GM12878 (cell line): ENCODE results near the gene SV2B. TPM values are rescaled to one million over a fixed set of nuclear protein-coding genes. Genes with fewer than 3 reads are reported as not detected.

ENCODE experiments used
- ATAC-seq: fragments of 200-7000 bp; cut with Tn5 transposase; 3 replicates; pipeline ENCODE4 v1.9.1; 2020; ENCODE audit warnings: mild to moderate bottlenecking, moderate library complexity
- BruUV-seq: library from RNA; stranded (reverse); fragments of 400-500 nt; replicated peaks from 2 replicates; lab custom pipeline; 2021; lab: Mats Ljungman, UMichigan
- CTCF ChIA-PET: fragments of 300-600 bp; sonication (Branson Sonifier 250); formaldehyde crosslinking; extraction: SDS; loops from one replicate; lab custom pipeline; 2021; ENCODE audit warnings: inconsistent platforms; lab: Yijun Ruan, JAX
- POLR2A ChIA-PET: fragments of 350-600 bp; formaldehyde crosslinking; extraction: SDS; loops from one replicate; lab custom pipeline; 2021; ENCODE audit warnings: inconsistent platforms; lab: Charles Lee
- RAD21 ChIA-PET: fragments of 300-600 bp; sonication (Branson Sonifier 250); formaldehyde crosslinking; loops from one replicate; lab custom pipeline; 2023; ENCODE audit warnings: antibody characterized with exemption; ENCODE audit not compliant: unreplicated experiment; lab: Charles Lee
- SMC1A ChIA-PET: fragments of 300-600 bp; sonication (Branson Sonifier 250); formaldehyde crosslinking; loops from one replicate; lab custom pipeline; 2023; ENCODE audit not compliant: unreplicated experiment, uncharacterized antibody; lab: Charles Lee
- DNase-seq: peaks from one replicate; pipeline ENCODE4 v3.0.0-alpha.2; 2011; ENCODE audit warnings: low read depth, low spot score
- FAIRE-seq: peaks from 3 replicates; lab custom pipeline; 2011; peaks lifted over from hg19 to GRCh38; lab: Jason Lieb, UNC
- H2AFZ ChIP-seq: 2 replicates; pipeline ENCODE4 v1.6.0; 2011; ENCODE audit warnings: low read depth, low read length, control low read depth; ENCODE audit not compliant: control insufficient read depth
- H3K27ac ChIP-seq: 2 replicates; pipeline ENCODE4 v1.5.1; 2011; ENCODE audit warnings: control low read depth; ENCODE audit not compliant: control insufficient read depth, insufficient read depth
- H3K27me3 ChIP-seq, 2 experiments: replicated peaks in 1 of 2; 2 replicates each; pipeline versions ENCODE4 v1.6.0 to v1.6.1; 2011; ENCODE audit warnings: low read length in 1 of 2; ENCODE audit not compliant: control insufficient read depth in 2 of 2, insufficient read depth in 2 of 2
- H3K36me3 ChIP-seq, 2 experiments: 2 replicates each; pipeline ENCODE4 v1.5.1; 2011; ENCODE audit warnings: low read length in 1 of 2; ENCODE audit not compliant: control insufficient read depth in 2 of 2, insufficient read depth in 2 of 2
- H3K4me1 ChIP-seq: 2 replicates; pipeline ENCODE4 v1.6.1; 2011; ENCODE audit warnings: mild to moderate bottlenecking, low read length, moderate library complexity, mixed read lengths; ENCODE audit not compliant: control insufficient read depth, insufficient read depth
- H3K4me2 ChIP-seq: 2 replicates; pipeline ENCODE4 v1.6.0; 2011; ENCODE audit warnings: control low read depth; ENCODE audit not compliant: control insufficient read depth, insufficient read depth
- H3K4me3 ChIP-seq: fragments of 200-600 bp; sonication (generic); 2 replicates; pipeline ENCODE4 v1.5.1; 2016
- H3K79me2 ChIP-seq: 2 replicates; pipeline ENCODE4 v1.6.0; 2011; ENCODE audit warnings: low read length; ENCODE audit not compliant: control insufficient read depth, insufficient read depth
- H3K9ac ChIP-seq: 2 replicates; pipeline ENCODE4 v1.8.0; 2011; ENCODE audit warnings: low read length, control low read depth, mixed read lengths; ENCODE audit not compliant: control insufficient read depth, insufficient read depth
- H3K9me3 ChIP-seq: replicated peaks from 3 replicates; pipeline ENCODE4 v1.5.1; 2011; ENCODE audit warnings: mild to moderate bottlenecking, low read length; ENCODE audit not compliant: control insufficient read depth, insufficient read depth
- H4K20me1 ChIP-seq: 2 replicates; pipeline ENCODE4 v1.6.0; 2011; ENCODE audit not compliant: control insufficient read depth, insufficient read depth
- ATF2 ChIP-seq: IDR thresholded peaks from 2 replicates; pipeline ENCODE4 v1.6.1; 2012; ENCODE audit warnings: low read length, inconsistent platforms
- BACH1 ChIP-seq: fragments of 450-650 bp; IDR thresholded peaks from 2 replicates; pipeline ENCODE4 v1.6.1; 2017; ENCODE audit warnings: mild to moderate bottlenecking, borderline replicate concordance
- IRF3 ChIP-seq: fragments of 450-650 bp; IDR thresholded peaks from 2 replicates; pipeline ENCODE4 v1.6.1; 2014; ENCODE audit warnings: mild to moderate bottlenecking
- NBN ChIP-seq: fragments of 450-650 bp; IDR thresholded peaks from 2 replicates; pipeline ENCODE4 v1.6.1; 2016
- NFYA ChIP-seq: IDR thresholded peaks from 2 replicates; pipeline ENCODE4 v1.6.1; 2011; ENCODE audit warnings: low read depth, mild to moderate bottlenecking, low read length, improper control_type of control experiment, borderline replicate concordance
- NRF1 ChIP-seq: conservative IDR thresholded peaks from 2 replicates; pipeline ENCODE4 v1.6.1; 2011; ENCODE audit warnings: mild to moderate bottlenecking, low read depth, low read length, improper control_type of control experiment
- RFX5 ChIP-seq: IDR thresholded peaks from 2 replicates; pipeline ENCODE4 v1.6.1; 2011; ENCODE audit warnings: low read depth, low read length, improper control_type of control experiment
- SIX5 ChIP-seq: IDR thresholded peaks from 2 replicates; pipeline ENCODE4 v1.6.1; 2011; ENCODE audit warnings: mild to moderate bottlenecking, low read depth, low read length, moderate library complexity; ENCODE audit not compliant: severe bottlenecking
- SMAD1 ChIP-seq: fragments of 450-650 bp; IDR thresholded peaks from 2 replicates; pipeline ENCODE4 v1.6.1; 2018; ENCODE audit warnings: mild to moderate bottlenecking, low read depth; ENCODE audit not compliant: partially characterized antibody
- SMC3 ChIP-seq: IDR thresholded peaks from 2 replicates; pipeline ENCODE4 v1.6.1; 2011; ENCODE audit warnings: low read length, improper control_type of control experiment, borderline replicate concordance
- SREBF1 ChIP-seq: IDR thresholded peaks from 2 replicates; pipeline ENCODE4 v1.6.1; 2012; ENCODE audit warnings: mild to moderate bottlenecking, low read length
- STAT1 ChIP-seq: fragments of 450-650 bp; conservative IDR thresholded peaks from 2 replicates; pipeline ENCODE4 v1.6.1; 2014; ENCODE audit warnings: antibody characterized with exemption, mild to moderate bottlenecking
- TCF3 ChIP-seq: IDR thresholded peaks from 2 replicates; pipeline ENCODE4 v1.6.1; 2012; ENCODE audit warnings: low read depth, mild to moderate bottlenecking, low read length, borderline replicate concordance; ENCODE audit not compliant: insufficient read depth
- WGBS: methylation state at CpG from one replicate; pipeline ENCODE4 v1.1.6; 2016; ENCODE audit warnings: low lambda C conversion rate; ENCODE audit not compliant: insufficient replicate concordance, insufficient coverage; ENCODE audit errors: missing lambda C conversion rate; 5-methylcytosine and 5-hydroxymethylcytosine counted together
- in situ Hi-C: fragments of 300-500 bp; cut with MboI; formaldehyde crosslinking; loops from 9 replicates; pipeline ENCODE4 v1.14.3; 2018; ENCODE audit warnings: mixed read lengths
- intact Hi-C: fragments of 100-400 bp; cut with micrococcal nuclease; formaldehyde crosslinking; loops from one replicate; pipeline ENCODE4 v1.14.2; 2022; ENCODE audit not compliant: unreplicated experiment
- polyA plus RNA-seq, 11 experiments: library from polyadenylated mRNA; depleted of rRNA in 4 of 11; unstranded in 6 of 11; stranded (reverse) in 5 of 11; fragments of >200 nt; fragmentation: Nextera tagmentation in 4 of 11; fragmentation: Illumina TruSeq in 1 of 11; extraction: Ambion mirVana in 4 of 11; extraction: Trizol in 1 of 11; gene quantifications; 1 replicate in 1 of 11; 2 replicates in 10 of 11; pipeline versions ENCODE4 v1.2.1 to v1.2.3, GENCODE V29; 2011 to 2016; ENCODE audit warnings: inconsistent platforms in 2 of 11, missing spikeins in 2 of 11, low read depth in 1 of 11
- total RNA-seq, 4 experiments: library from RNA; depleted of rRNA in 3 of 4; stranded (reverse); fragments of >200 nt in 3 of 4; fragmentation: Illumina TruSeq in 1 of 4; extraction: Trizol in 1 of 4; gene quantifications; 2 replicates each; pipeline versions ENCODE4 v1.2.1 to v1.2.3, GENCODE V29; 2013 to 2021
- TF ChIP-seq, protein P1 (sequence below): fragments of 450-650 bp; IDR thresholded peaks from 2 replicates; pipeline ENCODE4 v1.6.1; 2017; ENCODE audit warnings: mild to moderate bottlenecking, moderate library complexity

The SV2B gene
- total and polyA plus RNA-seq, 10 of the 15 experiments (the other 5 are each of a cell fraction or from before 2014, with no cell fraction given): 0.03 to 1.7 (median 1.3) TPM

DNA sequence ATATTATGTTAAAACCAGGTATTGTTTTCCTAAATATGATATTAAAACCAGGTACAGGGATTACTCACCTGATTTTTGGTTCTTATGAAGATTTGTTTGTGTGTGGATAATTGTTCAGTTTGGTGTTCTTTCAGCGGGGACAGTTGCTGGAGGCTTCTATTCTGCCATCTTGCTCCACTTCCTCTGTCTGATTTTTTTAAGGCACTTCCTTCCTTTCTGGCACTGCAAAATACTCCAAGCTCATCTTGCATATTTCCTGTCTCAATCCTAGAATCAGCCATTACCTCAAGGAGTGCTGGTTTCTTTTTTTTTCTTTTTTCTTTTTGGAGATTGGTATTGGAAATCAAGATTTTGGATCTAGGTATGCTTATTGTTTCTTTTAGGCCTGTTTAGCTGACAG, 229.9 kb downstream of the SV2B start:
- Histone ChIP-seq H3K4me2 (no peak overlapping the region), H3K9me3 (no peaks in the 10 kb centered on the region), H3K9ac (no peak overlapping the region), H4K20me1 (no peaks in the 10 kb centered on the region), H3K27me3 (no peaks in the 10 kb centered on the region), H3K36me3 (no peaks in the 10 kb centered on the region), H3K4me3 (no peak overlapping the region), H3K79me2 (no peaks in the 10 kb centered on the region), H3K4me1 (no peaks in the 10 kb centered on the region), H2AFZ (no peak overlapping the region), H3K27ac (no peak overlapping the region)
- intact Hi-C loops (no loop called here), in situ Hi-C loops (no loop called here)
- 7% methylated on average over 1 of the region's 1 CpG for WGBS
- FAIRE-seq (no peak), ATAC-seq (no peak), DNase-seq (no peak)
- ChIA-PET CTCF (no interaction called here), SMC1A (interaction anchor here (0.9 kb wide), 1 partner anchor 12 kb away, joined by 3 read pairs; no protein-coding TSS in a partner anchor), RAD21 (no interaction called here), POLR2A (no interaction called here)
- no TSS peak for BruUV-seq
- no peak for TF ChIP-seq NFYA
- TF ChIP-seq SIX5: no peak
- TF ChIP-seq SMAD1: no peak
- TF ChIP-seq BACH1: no peak
- no peak for TF ChIP-seq ATF2
- TF ChIP-seq TCF3: no peak
- TF ChIP-seq SREBF1: no peak
- no peak for TF ChIP-seq STAT1
- no peak for TF ChIP-seq IRF3
- TF ChIP-seq, protein P1, sequence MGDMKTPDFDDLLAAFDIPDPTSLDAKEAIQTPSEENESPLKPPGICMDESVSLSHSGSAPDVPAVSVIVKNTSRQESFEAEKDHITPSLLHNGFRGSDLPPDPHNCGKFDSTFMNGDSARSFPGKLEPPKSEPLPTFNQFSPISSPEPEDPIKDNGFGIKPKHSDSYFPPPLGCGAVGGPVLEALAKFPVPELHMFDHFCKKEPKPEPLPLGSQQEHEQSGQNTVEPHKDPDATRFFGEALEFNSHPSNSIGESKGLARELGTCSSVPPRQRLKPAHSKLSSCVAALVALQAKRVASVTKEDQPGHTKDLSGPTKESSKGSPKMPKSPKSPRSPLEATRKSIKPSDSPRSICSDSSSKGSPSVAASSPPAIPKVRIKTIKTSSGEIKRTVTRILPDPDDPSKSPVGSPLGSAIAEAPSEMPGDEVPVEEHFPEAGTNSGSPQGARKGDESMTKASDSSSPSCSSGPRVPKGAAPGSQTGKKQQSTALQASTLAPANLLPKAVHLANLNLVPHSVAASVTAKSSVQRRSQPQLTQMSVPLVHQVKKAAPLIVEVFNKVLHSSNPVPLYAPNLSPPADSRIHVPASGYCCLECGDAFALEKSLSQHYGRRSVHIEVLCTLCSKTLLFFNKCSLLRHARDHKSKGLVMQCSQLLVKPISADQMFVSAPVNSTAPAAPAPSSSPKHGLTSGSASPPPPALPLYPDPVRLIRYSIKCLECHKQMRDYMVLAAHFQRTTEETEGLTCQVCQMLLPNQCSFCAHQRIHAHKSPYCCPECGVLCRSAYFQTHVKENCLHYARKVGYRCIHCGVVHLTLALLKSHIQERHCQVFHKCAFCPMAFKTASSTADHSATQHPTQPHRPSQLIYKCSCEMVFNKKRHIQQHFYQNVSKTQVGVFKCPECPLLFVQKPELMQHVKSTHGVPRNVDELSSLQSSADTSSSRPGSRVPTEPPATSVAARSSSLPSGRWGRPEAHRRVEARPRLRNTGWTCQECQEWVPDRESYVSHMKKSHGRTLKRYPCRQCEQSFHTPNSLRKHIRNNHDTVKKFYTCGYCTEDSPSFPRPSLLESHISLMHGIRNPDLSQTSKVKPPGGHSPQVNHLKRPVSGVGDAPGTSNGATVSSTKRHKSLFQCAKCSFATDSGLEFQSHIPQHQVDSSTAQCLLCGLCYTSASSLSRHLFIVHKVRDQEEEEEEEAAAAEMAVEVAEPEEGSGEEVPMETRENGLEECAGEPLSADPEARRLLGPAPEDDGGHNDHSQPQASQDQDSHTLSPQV: no peak
- TF ChIP-seq NBN: no peak
- TF ChIP-seq RFX5: no peak
- no peak for TF ChIP-seq NRF1
- TF ChIP-seq SMC3: no peak
